A549 (cell line): ENCODE measurements around the gene IL1B.

Experiments
- BHLHE40 ChIP-seq: IDR thresholded peaks from 2 replicates; pipeline ENCODE4 v1.6.1; 2012; ENCODE audit warnings: low read depth, low read length, inconsistent platforms
- CHD4 ChIP-seq: fragments of 200-600 bp; sonication (generic); IDR thresholded peaks from 2 replicates; pipeline ENCODE4 v1.6.1; 2016; ENCODE audit warnings: antibody characterized with exemption, mild to moderate bottlenecking, borderline replicate concordance
- EHMT2 ChIP-seq: fragments of 200-600 bp; sonication (generic); IDR thresholded peaks from 2 replicates; pipeline ENCODE4 v1.6.1; 2016; ENCODE audit warnings: antibody characterized with exemption, low read depth, mild to moderate bottlenecking, moderate library complexity
- EP300 ChIP-seq, 2 experiments: fragments of >200 bp; sonication (Bioruptor Twin); formaldehyde crosslinking; IDR thresholded peaks; 2 replicates in 1 of 2; 3 replicates in 1 of 2; pipeline ENCODE4 v1.6.1; 2016 to 2017
- ESRRA ChIP-seq: fragments of 150-350 bp; IDR thresholded peaks from 2 replicates; pipeline ENCODE4 v1.6.1; 2014; ENCODE audit warnings: mild to moderate bottlenecking, low read length, borderline replicate concordance
- HDAC2 ChIP-seq: fragments of 200-600 bp; sonication (generic); IDR thresholded peaks from 2 replicates; pipeline ENCODE4 v1.6.1; 2016
- POLR2A ChIP-seq: IDR thresholded peaks from 2 replicates; pipeline ENCODE4 v1.6.1; 2012; ENCODE audit warnings: mild to moderate bottlenecking, low read length
- SMC3 ChIP-seq: fragments of >200 bp; sonication (Bioruptor Twin); formaldehyde crosslinking; IDR thresholded peaks from 3 replicates; pipeline ENCODE4 v1.6.1; 2018; ENCODE audit warnings: inconsistent platforms
- TF ChIP-seq, protein P1 (sequence below): fragments of >200 bp; sonication (Bioruptor Twin); formaldehyde crosslinking; IDR thresholded peaks from 3 replicates; pipeline ENCODE4 v1.5.1; 2016

DNA sequence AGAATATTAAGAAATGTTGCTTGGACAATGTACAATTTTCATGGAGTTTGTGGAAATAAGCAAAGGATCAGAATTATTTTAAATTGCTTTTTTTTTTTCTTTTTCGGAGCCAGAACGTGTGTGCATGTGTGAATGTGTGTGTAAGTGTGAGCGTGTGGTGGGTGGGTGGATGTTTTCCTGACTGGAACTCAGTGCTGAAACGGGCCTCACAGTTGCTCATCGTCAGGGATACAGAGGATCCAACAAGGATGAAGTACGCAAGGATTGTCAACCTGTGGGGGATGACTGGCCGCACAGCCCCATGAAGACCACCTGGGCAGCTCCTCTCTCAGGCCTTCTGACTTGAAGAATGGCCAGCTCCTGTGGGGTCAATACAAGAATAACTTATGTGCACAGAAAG lies 17.5 kb downstream of the IL1B start:
- no peak for TF ChIP-seq ESRRA
- no peak for TF ChIP-seq HDAC2
- TF ChIP-seq, protein P1, sequence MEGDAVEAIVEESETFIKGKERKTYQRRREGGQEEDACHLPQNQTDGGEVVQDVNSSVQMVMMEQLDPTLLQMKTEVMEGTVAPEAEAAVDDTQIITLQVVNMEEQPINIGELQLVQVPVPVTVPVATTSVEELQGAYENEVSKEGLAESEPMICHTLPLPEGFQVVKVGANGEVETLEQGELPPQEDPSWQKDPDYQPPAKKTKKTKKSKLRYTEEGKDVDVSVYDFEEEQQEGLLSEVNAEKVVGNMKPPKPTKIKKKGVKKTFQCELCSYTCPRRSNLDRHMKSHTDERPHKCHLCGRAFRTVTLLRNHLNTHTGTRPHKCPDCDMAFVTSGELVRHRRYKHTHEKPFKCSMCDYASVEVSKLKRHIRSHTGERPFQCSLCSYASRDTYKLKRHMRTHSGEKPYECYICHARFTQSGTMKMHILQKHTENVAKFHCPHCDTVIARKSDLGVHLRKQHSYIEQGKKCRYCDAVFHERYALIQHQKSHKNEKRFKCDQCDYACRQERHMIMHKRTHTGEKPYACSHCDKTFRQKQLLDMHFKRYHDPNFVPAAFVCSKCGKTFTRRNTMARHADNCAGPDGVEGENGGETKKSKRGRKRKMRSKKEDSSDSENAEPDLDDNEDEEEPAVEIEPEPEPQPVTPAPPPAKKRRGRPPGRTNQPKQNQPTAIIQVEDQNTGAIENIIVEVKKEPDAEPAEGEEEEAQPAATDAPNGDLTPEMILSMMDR = no peak
- TF ChIP-seq EHMT2 = no peak
- TF ChIP-seq EP300 (IDR thresholded peaks at IDR 0.05) = no peak
- no peak for TF ChIP-seq BHLHE40
- no peak for TF ChIP-seq SMC3
- no peak for TF ChIP-seq POLR2A
- TF ChIP-seq CHD4 = no peak
